Measurements from ENCODE around the gene LRCH1. TPM values are rescaled to one million over a fixed set of nuclear protein-coding genes. Genes with fewer than 3 reads are reported as not detected.
A peak's percentile ranks its signal among the peaks of the same experiment; 100 is the strongest.

Gene LRCH1
- total and polyA plus RNA-seq, 2 experiments from 2014 or later, result 3.9 to 9.2 TPM

DNA sequence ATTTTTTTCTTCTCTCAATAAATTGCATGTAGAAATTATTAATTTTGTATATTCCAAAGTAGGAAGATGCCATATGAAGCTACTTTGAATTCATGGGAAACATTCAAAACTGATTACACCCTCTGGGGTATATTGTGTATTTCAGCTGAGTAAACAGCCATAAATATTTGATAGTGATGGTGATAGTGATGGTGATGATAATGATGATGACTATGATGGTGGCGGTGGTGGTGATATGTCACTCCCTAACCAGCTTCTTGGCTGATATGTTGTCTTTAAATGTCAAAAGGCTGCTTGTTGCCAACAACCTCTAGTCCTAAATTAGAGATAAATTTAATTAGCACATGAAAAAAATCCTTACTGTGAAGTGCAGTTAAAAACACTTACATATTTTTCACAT, 102.0 kb downstream of the LRCH1 start:
- Mint-ChIP-seq H3K27me3 (ENCODE audit: insufficient read depth, low read depth, poor library complexity) (peaks cover under 1% of the 10 kb centered on the region), H3K36me3 (ENCODE audit: low read depth) (no peaks in the 10 kb centered on the region; the same call in 2 of the 3 replicates), H3K4me3 (no peak overlapping the region), H3K9me3 (no peaks in the 10 kb centered on the region), H3K4me1 (peaks cover 17% of the 10 kb centered on the region; the same call in 2 of the 3 replicates), H3K27ac (no peak overlapping the region)
- H3K79me2 ChIP-seq (replicated peaks; ENCODE audit: insufficient read depth), result no peaks in the 10 kb centered on the region
- H3K4me3 ChIP-seq, result no peak overlapping the region
- H3K27ac ChIP-seq (ENCODE audit: low read depth), result no peak overlapping the region
- no peaks in the 10 kb centered on the region for H3K27me3 ChIP-seq (ENCODE audit: insufficient read depth)
- DNase-seq (ENCODE audit: low spot score) (no peak), ATAC-seq (no peak)
- H3K4me1 ChIP-seq (ENCODE audit: insufficient read depth), result no peaks in the 10 kb centered on the region
- no peak overlapping the region for H3K4me2 ChIP-seq
- no peak overlapping the region for H2AFZ ChIP-seq
- H4K20me1 ChIP-seq (replicated peaks; ENCODE audit: insufficient read depth), result no peaks in the 10 kb centered on the region
- H3K9me2 ChIP-seq (ENCODE audit: insufficient read depth), result no peaks in the 10 kb centered on the region
- no peaks in the 10 kb centered on the region for H3F3A ChIP-seq (replicated peaks; ENCODE audit: low read depth)
- TF ChIP-seq POLR2AphosphoS5 (IDR thresholded peaks at IDR 0.05; ENCODE audit: low read depth) (no peak), ZNF331 (CRISPR knock-in tag; IDR thresholded peaks at IDR 0.05; ENCODE audit: low read depth) (no peak), STAT1 (IDR thresholded peaks at IDR 0.05; ENCODE audit: unreplicated experiment) (no peak), NANOG (IDR thresholded peaks at IDR 0.05; ENCODE audit: borderline replicate concordance) (no peak), EZH2phosphoT487 (IDR thresholded peaks at IDR 0.05; ENCODE audit: unreplicated experiment) (no peak)
- TF ChIP-seq, protein P1, sequence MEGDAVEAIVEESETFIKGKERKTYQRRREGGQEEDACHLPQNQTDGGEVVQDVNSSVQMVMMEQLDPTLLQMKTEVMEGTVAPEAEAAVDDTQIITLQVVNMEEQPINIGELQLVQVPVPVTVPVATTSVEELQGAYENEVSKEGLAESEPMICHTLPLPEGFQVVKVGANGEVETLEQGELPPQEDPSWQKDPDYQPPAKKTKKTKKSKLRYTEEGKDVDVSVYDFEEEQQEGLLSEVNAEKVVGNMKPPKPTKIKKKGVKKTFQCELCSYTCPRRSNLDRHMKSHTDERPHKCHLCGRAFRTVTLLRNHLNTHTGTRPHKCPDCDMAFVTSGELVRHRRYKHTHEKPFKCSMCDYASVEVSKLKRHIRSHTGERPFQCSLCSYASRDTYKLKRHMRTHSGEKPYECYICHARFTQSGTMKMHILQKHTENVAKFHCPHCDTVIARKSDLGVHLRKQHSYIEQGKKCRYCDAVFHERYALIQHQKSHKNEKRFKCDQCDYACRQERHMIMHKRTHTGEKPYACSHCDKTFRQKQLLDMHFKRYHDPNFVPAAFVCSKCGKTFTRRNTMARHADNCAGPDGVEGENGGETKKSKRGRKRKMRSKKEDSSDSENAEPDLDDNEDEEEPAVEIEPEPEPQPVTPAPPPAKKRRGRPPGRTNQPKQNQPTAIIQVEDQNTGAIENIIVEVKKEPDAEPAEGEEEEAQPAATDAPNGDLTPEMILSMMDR (conservative IDR thresholded peaks at IDR 0.05; ENCODE audit: low read depth in 2 of 2), result no peak
- no peaks in the 10 kb centered on the region for H3K36me3 ChIP-seq (ENCODE audit: insufficient read depth)

DNA sequence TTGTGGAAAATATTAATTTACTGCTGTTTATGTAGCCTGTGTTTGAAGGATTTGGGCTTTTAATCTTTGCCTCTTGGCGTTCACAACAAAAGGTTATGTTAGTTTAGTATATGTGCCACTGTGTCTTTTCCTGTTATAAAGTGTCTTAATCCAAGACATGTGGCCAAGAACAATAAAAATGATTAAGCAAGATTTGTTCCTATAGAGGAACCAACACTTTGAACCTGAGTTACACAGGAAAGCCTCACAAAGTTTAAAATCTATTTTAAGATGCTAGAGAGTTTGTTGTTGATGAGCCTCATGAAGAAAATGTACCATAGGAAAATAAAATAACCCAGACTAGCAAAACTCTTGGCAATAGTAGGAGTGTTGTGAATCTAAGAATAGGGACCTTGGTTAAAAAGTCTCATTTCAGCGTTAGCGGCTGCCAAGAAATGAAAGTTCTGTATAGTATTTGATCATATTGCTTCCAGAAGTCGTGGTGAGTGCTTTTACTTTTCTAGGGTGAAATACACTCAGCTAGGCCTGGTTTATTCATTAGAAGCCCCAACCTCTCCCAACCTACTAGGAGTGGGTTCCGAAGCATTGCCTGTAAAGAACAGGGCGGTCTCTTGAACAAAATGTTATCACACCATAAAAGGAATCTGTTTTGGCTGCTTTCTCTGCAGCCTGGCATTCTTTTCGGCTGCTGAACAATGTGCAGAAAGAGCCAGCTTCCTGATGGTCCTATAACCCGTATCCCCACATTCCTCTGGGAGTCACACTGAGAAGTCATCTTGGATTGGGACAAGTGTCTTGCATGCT, 102.6 kb downstream of the LRCH1 start:
- Histone ChIP-seq H3F3A (replicated peaks; ENCODE audit: low read depth) (no peaks in the 10 kb centered on the region), H3K4me1 (ENCODE audit: insufficient read depth) (no peaks in the 10 kb centered on the region), H3K36me3 (ENCODE audit: insufficient read depth) (no peaks in the 10 kb centered on the region), H3K9me2 (ENCODE audit: insufficient read depth) (no peaks in the 10 kb centered on the region), H4K20me1 (replicated peaks; ENCODE audit: insufficient read depth) (no peaks in the 10 kb centered on the region), H3K4me3 (no peak overlapping the region), H2AFZ (no peak overlapping the region), H3K79me2 (replicated peaks; ENCODE audit: insufficient read depth) (no peaks in the 10 kb centered on the region), H3K27me3 (ENCODE audit: insufficient read depth) (no peaks in the 10 kb centered on the region), H3K27ac (ENCODE audit: low read depth) (no peak overlapping the region), H3K4me2 (no peak overlapping the region)
- Mint-ChIP-seq H3K27me3 (ENCODE audit: insufficient read depth, low read depth, poor library complexity) (peaks cover 2% of the 10 kb centered on the region), H3K4me1 (peaks cover 18% of the 10 kb centered on the region), H3K9me3 (no peaks in the 10 kb centered on the region), H3K4me3 (no peak overlapping the region), H3K27ac (peak overlapping the region; percentile 62), H3K36me3 (ENCODE audit: low read depth) (no peaks in the 10 kb centered on the region; the same call in 2 of the 3 replicates)
- DNase-seq (ENCODE audit: low spot score) (peak; percentile 59), ATAC-seq (peak; percentile 42; the same call in 2 of the 3 replicates)
- TF ChIP-seq, protein P2, sequence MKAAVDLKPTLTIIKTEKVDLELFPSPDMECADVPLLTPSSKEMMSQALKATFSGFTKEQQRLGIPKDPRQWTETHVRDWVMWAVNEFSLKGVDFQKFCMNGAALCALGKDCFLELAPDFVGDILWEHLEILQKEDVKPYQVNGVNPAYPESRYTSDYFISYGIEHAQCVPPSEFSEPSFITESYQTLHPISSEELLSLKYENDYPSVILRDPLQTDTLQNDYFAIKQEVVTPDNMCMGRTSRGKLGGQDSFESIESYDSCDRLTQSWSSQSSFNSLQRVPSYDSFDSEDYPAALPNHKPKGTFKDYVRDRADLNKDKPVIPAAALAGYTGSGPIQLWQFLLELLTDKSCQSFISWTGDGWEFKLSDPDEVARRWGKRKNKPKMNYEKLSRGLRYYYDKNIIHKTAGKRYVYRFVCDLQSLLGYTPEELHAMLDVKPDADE (IDR thresholded peaks at IDR 0.05), result no peak
